ENCODE results near the gene ADRA2B.
"Not testable (repeated sequence)": the region's sequence is repeated elsewhere in the genome, so short reads cannot be mapped to it uniquely, and the experiment has no call there.

Gene ADRA2B

GRCh38 chr2:96088340-96089335 lies 27.7 kb downstream of the ADRA2B start:
- no peak overlapping the region for H3K4me3 ChIP-seq
- no peaks in the 10 kb centered on the region for H3K9me3 ChIP-seq (ENCODE audit: low read depth, low read length)
- no peak overlapping the region for H3K27ac ChIP-seq
- TF ChIP-seq FOXP2 (optimal IDR thresholded peaks at IDR 0.05; ENCODE audit: control extremely low read depth, extremely low read length, insufficient read depth): no peak
- TF ChIP-seq EZH2 (IDR thresholded peaks at IDR 0.05): no peak
- TF ChIP-seq POLR2AphosphoS5 (IDR thresholded peaks at IDR 0.05; ENCODE audit: borderline replicate concordance, low read depth, low read length): no peak
- no peak for DNase-seq (ENCODE audit: low read depth, low spot score)
- no peak overlapping the region for H3K9ac ChIP-seq (ENCODE audit: insufficient read length)
- no peaks in the 10 kb centered on the region for H3K36me3 ChIP-seq (ENCODE audit: insufficient read depth, low read length)

- Histone ChIP-seq H3K4me3 (no peak overlapping the region), H3K27ac (no peak overlapping the region), H3K9ac (ENCODE audit: insufficient read length) (no peak overlapping the region), H3K36me3 (ENCODE audit: insufficient read depth, low read length) (no peaks in the 10 kb centered on the region), H3K9me3 (ENCODE audit: low read depth, low read length) (no peaks in the 10 kb centered on the region)
- TF ChIP-seq FOXP2 (optimal IDR thresholded peaks at IDR 0.05; ENCODE audit: control extremely low read depth, extremely low read length, insufficient read depth): no peak
- TF ChIP-seq POLR2AphosphoS5 (IDR thresholded peaks at IDR 0.05; ENCODE audit: borderline replicate concordance, low read depth, low read length): no peak
- no peak for TF ChIP-seq EZH2 (IDR thresholded peaks at IDR 0.05)
- no peak for DNase-seq (ENCODE audit: low read depth, low spot score)
These were observed 29.2 kb downstream of the ADRA2B start for GRCh38 chr2:96087130-96087529.

- Histone ChIP-seq H3K27ac (no peak overlapping the region), H3K9me3 (ENCODE audit: low read depth, low read length) (no peaks in the 10 kb centered on the region), H3K9ac (ENCODE audit: insufficient read length) (no peak overlapping the region), H3K4me3 (no peak overlapping the region), H3K36me3 (ENCODE audit: insufficient read depth, low read length) (no peaks in the 10 kb centered on the region)
- TF ChIP-seq POLR2AphosphoS5 (IDR thresholded peaks at IDR 0.05; ENCODE audit: borderline replicate concordance, low read depth, low read length): no peak
- no peak for TF ChIP-seq FOXP2 (optimal IDR thresholded peaks at IDR 0.05; ENCODE audit: control extremely low read depth, extremely low read length, insufficient read depth)
- TF ChIP-seq EZH2 (IDR thresholded peaks at IDR 0.05): no peak
- DNase-seq (ENCODE audit: low read depth, low spot score): no peak
These were observed 30.6 kb downstream of the ADRA2B start for GRCh38 chr2:96085541-96086355.

GRCh38 chr2:96084858-96085518 lies 31.4 kb downstream of the ADRA2B start:
- not testable (repeated sequence) for H3K27ac ChIP-seq; DNase-seq (ENCODE audit: low read depth, low spot score); H3K36me3 ChIP-seq (ENCODE audit: insufficient read depth, low read length); H3K9ac ChIP-seq (ENCODE audit: insufficient read length); H3K9me3 ChIP-seq (ENCODE audit: low read depth, low read length); H3K4me3 ChIP-seq

- H3K27ac ChIP-seq: no peak overlapping the region
- no peaks in the 10 kb centered on the region for H3K9me3 ChIP-seq (ENCODE audit: low read depth, low read length)
- no peak overlapping the region for H3K4me3 ChIP-seq
- H3K36me3 ChIP-seq (ENCODE audit: insufficient read depth, low read length): no peaks in the 10 kb centered on the region
- no peak for DNase-seq (ENCODE audit: low read depth, low spot score)
- H3K9ac ChIP-seq (ENCODE audit: insufficient read length): no peak overlapping the region
- TF ChIP-seq EZH2 (IDR thresholded peaks at IDR 0.05) (no peak), FOXP2 (optimal IDR thresholded peaks at IDR 0.05; ENCODE audit: control extremely low read depth, extremely low read length, insufficient read depth) (no peak), POLR2AphosphoS5 (IDR thresholded peaks at IDR 0.05; ENCODE audit: borderline replicate concordance, low read depth, low read length) (no peak)
These were observed 32.1 kb downstream of the ADRA2B start for GRCh38 chr2:96083989-96084857.

GRCh38 chr2:96083064-96083939 lies 33.1 kb downstream of the ADRA2B start:
- no peaks in the 10 kb centered on the region for H3K36me3 ChIP-seq (ENCODE audit: insufficient read depth, low read length)
- DNase-seq (ENCODE audit: low read depth, low spot score): no peak
- TF ChIP-seq FOXP2 (optimal IDR thresholded peaks at IDR 0.05; ENCODE audit: control extremely low read depth, extremely low read length, insufficient read depth) (no peak), EZH2 (IDR thresholded peaks at IDR 0.05) (no peak), POLR2AphosphoS5 (IDR thresholded peaks at IDR 0.05; ENCODE audit: borderline replicate concordance, low read depth, low read length) (no peak)
- H3K4me3 ChIP-seq: no peak overlapping the region
- no peak overlapping the region for H3K27ac ChIP-seq
- H3K9me3 ChIP-seq (ENCODE audit: low read depth, low read length): no peaks in the 10 kb centered on the region
- H3K9ac ChIP-seq (ENCODE audit: insufficient read length): no peak overlapping the region

All from SK-N-MC (cell line).